Cortex of kidney (tissue), 1 donor: ENCODE results near the gene GPR155.

Source experiments
- DNase-seq: peaks from one replicate; lab custom pipeline; 2025; lab: John Stamatoyannopoulos, UW

The GPR155 gene

GRCh38 chr2:174486563-174487107, at the start of gene GPR155:
GPR155 (minus strand) TSS chr2:174487029; CDS start chr2:174481956, 5,073 bp downstream.
- DNase-seq, result no peak

GRCh38 chr2:174535757-174536703, 49.2 kb upstream of the GPR155 start:
- DNase-seq, result no peak

- no peak for DNase-seq
These were observed 48.3 kb upstream of the GPR155 start for GRCh38 chr2:174535083-174535482.

GRCh38 chr2:174529916-174530315, 43.1 kb upstream of the GPR155 start:
- no peak for DNase-seq

GRCh38 chr2:174527959-174528358, 41.1 kb upstream of the GPR155 start:
- DNase-seq, result no peak

GRCh38 chr2:174527101-174527721, 40.4 kb upstream of the GPR155 start:
- DNase-seq, result no peak

GRCh38 chr2:174524527-174524926, 37.7 kb upstream of the GPR155 start:
- DNase-seq, result no peak

GRCh38 chr2:174522553-174522952, 35.7 kb upstream of the GPR155 start:
- no peak for DNase-seq

- no peak for DNase-seq
These were observed 31.6 kb upstream of the GPR155 start for GRCh38 chr2:174518395-174518794.

- DNase-seq, result no peak
These were observed 29.9 kb upstream of the GPR155 start for GRCh38 chr2:174516501-174517378.

- no peak for DNase-seq
These were observed 25.5 kb upstream of the GPR155 start for GRCh38 chr2:174512345-174512744.

GRCh38 chr2:174511580-174512260, 24.9 kb upstream of the GPR155 start:
- no peak for DNase-seq

- no peak for DNase-seq
These were observed 23.9 kb upstream of the GPR155 start for GRCh38 chr2:174510583-174511189.

GRCh38 chr2:174503161-174503809, 16.5 kb upstream of the GPR155 start:
- DNase-seq, result no peak

GRCh38 chr2:174499371-174499770, 12.5 kb upstream of the GPR155 start:
- no peak for DNase-seq

- DNase-seq, result no peak
These were observed 8.7 kb upstream of the GPR155 start for GRCh38 chr2:174495365-174496012.

- no peak for DNase-seq
These were observed 6.9 kb upstream of the GPR155 start for GRCh38 chr2:174493549-174494331.

- DNase-seq, result no peak
These were observed 6.2 kb upstream of the GPR155 start for GRCh38 chr2:174492963-174493431.

GRCh38 chr2:174491947-174492346, 5.1 kb upstream of the GPR155 start:
- no peak for DNase-seq
